Measurements from ENCODE around the gene EBF3.

EBF3 gene

DNA sequence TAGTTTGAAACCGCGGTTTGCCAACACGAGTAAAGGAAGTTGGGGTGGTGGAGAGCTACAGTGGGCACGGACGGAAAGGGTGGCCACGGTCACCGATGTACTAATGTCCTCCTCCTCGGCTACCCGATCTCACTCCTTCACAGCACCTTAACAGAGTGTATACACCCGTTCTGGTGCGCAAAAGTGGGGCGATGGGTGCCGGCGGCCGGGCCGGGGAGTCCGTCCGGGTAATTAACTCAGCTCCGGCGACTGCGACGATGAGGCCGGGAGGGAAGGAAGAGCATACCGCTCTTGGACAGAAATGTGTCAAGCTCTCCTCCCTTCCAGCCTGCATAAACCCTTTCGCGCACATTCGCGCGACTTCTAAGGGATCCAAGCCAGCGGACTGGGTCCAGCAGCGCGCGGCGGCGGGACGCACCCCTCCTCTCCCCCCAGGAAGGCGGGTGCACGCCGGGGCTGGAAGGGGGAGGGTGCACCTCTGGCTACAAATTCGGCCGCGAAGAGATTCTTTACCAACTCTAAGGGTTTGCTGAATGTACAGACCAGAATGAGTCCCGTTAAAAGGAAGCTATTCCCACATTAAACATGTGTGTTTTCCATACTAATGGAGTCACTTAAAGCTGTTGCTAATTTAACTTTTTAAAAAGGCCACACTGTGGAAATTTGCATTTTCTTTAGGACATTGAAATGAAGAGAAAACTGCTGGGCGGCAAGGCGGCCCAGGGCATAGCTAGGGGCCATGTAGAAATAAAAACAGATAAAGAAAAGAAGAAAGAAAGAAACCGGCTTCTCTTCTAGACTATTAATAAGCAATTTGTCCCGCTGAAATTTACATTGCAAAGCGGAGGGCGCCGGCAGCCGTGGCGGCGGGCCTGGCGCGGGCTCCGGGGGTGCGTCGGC, 6.6 kb upstream of the EBF3 start:
- DNase-seq: no peak

DNA sequence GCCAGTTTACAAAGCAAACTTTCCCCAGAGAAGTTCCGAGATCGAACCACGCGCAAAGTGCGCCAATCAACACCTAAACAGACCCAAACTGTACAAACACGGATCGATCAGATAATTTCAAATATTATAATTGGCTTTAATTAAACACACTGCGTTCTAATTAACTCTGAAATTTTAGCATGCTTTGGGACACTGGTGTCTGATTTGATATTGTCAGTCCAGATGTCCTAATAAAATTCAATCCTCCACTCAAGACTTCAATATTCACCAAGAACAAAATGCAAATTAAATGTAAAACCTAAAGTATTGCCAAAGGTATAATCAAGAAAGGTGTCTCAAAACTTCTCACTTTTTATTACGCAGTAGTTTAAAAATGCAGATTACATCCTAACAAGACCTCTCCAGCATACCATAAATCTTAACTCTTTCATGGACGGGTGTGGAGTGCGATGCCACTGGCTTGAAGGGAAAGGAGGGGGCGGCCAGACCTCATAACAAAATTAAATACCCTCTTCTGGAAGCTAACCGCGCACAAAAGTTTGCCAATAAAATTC, 5.9 kb upstream of the EBF3 start:
- DNase-seq: no peak

DNA sequence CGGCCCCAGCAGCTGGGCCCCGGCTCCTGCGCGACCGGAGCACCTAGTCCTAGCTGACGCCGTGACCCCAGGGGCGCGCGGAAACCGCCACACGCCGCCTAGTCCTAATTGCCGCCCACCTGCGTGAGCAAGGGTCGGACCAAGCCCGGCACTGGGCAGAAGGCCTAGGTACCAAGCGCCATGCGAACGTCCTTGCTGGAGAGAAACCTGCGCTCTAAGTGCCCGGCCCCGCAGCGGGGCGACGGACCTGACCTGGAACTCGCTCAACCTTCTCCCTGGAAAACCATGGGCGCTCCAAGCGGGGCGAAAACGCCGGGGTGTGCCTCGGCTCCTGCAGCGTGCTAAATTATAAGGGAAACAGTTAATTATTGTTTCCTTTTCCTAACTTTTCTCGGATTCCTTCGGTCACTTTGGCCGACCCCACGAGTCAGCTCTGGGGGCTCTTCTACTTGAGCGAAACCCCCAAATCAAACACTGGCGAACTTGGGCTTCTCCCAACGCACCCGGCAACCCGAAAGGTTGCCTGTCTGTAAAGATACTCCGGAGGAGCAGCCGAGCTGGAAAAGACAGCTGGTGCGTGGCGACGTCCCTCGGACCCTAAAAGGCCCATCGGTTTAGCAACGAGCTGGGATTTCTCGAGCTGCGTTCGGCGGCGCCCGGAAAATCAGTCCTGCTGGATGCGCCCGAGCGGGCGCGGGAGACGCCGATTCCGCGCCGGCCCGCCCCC, 5.3 kb upstream of the EBF3 start:
- DNase-seq: no peak

DNA sequence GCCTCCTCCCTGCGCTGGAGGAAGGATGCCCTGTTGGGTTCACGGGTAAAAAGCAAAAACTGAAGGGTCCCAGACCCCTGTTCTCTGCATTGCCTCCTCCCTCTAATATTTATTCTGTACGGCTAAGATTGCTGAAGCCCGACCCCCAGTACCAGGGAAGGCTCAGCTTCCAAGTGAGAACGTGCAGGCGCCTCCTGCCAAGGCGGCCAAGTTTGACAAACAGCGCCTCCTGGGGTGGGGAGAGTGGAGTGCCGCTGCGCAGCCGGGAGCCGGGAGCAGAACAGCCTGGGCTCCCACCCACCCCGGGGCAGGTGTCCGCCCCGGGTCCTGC, 4.7 kb upstream of the EBF3 start:
- DNase-seq: no peak

DNA sequence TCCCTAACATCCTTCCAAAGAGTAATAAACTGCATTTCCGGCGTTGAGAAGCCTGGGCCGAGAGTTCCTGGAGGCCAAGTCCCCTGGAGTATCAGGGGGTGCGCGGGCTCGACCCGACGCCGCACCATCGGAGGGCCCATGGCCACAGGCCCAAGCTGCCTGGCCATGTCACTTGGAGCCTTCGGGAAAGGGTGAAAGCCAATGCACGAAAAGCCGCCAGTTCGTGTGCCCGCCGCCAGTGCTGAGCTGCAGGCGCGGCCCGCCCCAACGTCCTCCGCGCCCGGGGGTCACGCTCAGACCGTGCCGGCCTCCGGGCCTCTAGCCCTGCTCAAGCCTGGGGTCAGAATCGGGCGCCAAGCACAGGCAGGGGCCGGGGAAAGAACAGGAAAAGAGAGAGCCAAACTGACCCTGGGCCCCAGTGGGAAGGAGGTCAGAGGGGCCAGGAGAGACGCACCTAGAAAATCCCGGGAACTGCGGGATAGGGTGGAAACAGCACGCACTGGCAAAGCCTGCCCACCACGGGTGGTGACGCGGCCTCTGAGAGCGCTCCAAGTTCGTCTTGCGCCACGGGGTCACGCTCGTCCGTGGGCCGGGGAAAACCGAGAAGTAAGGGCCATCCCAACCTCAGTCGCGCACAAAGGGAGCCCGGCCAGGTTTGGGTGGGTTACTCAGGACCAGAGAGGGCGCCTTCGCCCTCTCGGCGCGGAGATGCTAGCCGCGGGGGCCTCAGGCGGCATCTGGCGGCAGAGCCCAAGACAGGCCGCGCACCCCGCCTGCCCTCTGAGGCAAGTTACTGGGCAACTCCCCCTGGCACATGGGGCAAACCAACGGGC, 4.2 kb upstream of the EBF3 start:
- DNase-seq: no peak

DNA sequence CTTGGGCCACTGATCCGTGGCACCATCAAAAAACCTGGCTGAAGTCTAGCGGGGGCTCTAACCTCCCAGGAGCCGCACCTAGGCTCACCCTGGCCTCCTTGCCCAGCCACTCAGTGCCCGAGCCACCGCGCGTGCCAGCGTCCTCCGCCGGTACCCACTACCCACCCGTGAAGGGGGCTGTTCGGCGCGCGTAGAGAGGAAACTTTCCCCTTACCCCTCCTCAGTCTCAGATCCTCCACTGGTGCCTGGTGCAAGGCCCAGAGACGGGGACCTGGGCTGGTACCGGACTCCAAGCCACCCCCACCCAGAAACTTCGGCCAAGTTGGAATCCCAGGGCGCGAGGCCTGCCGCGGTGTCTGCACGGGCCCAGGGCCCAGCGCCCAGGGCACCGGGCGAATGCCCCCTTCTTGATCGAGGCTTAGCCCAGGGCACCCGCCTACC, 3.5 kb upstream of the EBF3 start:
- DNase-seq: no peak

DNA sequence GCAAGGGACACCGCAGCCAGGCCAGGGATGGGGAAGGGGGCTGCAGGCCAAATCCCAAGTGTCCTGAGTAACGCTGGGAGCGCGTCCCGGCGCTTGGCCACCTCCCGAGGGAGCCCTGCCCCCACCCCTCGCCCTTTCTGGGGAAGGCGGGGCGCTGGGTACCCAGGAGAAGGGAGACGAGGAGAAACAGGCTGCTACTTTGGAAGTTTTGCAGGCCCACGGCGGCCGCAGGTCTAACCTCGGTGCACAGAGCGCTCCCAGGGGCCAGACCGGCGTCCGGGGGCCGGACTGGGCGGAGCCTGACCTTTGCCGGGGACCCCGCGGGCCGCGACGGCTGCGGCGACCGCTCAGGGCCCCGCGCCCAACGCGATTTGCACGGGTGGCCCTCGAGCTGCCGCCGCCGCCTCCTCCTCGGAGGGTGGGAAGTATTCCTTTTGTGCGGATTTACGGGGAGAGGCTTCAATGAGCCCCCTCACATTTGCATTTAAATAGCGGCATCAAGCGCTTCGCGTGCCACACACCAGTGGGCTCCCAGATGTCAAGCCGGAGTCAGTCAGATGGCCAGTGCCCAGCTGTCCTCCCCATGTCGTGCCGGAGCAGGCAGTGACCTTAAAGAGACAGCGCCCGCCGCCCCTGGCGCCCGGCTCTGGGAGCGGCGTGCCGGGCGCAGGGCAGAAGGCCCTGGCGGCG, 3.0 kb upstream of the EBF3 start:
- no peak for DNase-seq

DNA sequence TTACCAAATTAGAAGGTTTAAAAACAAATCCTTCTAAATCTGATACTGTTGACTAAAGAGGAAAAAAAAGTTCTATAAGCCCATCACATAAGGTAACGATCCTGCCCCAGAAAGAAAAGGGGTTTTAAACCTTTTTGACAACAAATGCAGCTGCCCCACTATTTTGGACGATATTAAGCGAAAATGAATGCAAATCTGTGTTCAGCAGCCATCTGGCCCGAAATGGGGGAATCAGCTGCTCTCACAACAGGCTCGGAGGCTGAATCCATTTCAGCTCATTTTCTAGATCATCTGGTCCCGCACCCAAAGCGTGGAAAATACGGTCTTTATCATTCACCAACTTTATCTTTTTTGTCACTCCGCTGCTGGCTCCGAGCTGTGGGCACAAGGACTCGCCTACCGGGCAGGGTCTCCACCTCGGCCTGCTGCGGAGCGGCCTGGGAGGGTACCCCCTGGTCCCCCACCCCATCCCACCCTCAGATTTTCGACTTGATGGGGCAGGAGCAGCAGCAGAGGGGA, 2.4 kb upstream of the EBF3 start:
- DNase-seq: no peak

DNA sequence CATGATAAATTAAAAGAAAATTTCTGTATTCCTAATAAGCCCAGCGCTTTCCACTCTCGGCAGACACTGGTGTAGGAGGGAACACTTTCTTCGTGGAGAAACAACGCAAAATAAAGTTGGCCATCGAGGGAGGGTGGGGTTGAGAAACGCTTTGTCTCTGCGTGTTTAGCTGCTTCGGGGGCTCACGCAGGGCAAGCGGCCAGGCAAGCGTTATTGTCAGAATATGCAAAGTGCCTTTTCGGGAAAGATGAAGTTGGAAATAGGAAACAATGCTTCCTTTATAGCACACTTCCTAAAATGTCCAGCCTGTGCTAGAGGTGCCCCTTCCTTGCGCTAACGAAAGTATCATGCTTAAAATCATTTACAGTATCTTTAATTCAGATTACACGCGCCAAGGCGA, 1.9 kb upstream of the EBF3 start:
- no peak for DNase-seq

DNA sequence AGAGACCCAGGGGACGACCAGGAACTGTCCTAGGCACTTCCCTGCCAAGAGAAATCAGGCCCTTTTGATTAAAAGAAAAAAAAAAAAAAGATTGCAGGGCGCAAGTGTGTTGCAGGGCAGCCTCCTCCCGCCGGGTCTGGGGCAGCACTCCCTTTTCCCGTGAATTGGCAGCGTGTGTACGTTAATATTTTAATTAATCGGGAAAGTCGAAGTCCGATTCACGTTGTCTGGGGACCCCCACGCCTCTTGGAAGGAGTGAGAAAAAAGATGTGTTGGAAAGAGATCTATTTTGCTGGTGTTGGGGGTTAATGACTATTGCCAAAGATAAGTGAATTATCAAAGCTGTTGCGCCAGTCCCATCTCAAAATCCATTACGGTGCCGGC, 1.3 kb upstream of the EBF3 start:
- DNase-seq: no peak

DNA sequence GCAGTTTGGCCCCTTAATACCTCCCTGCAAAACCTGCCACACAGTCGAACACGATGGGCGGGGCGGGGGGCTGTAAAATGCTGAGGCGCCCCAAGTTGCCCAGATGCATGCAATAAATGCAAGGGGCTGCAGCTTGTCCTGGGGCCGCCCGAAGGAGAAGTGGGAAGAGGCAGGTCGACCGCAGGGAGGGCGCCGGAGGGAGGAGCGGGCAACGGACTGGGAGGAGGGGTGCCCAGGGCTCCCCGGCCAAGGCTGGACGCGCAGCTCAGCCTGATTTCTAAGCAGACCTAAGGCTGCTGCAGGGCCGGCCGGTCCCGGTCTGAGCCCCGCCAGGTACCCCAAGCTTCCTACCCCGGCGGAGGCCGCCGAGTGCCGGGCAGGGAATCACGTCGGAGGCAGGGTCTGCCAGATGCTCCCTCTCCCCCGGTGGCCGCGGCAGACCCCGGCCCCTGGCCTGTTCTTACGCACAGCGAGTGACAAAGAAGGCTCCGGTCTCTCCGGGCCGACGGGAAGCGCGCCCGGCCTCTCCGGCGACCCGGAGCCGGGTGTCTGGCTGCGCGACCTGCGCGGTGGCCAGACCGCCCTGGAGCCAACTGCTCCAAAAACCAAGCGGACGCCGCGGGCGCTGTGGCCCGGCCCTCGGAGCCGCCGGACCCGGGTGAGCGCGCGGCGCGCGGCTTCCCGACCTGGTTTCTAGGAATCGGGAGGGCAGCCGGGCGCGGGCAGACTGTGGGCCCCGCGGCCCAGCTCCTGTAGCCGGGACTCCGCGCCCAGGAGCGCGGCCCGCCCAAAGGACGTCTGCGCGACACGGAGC, 744 bp upstream of the EBF3 start:
- DNase-seq: no peak

DNA sequence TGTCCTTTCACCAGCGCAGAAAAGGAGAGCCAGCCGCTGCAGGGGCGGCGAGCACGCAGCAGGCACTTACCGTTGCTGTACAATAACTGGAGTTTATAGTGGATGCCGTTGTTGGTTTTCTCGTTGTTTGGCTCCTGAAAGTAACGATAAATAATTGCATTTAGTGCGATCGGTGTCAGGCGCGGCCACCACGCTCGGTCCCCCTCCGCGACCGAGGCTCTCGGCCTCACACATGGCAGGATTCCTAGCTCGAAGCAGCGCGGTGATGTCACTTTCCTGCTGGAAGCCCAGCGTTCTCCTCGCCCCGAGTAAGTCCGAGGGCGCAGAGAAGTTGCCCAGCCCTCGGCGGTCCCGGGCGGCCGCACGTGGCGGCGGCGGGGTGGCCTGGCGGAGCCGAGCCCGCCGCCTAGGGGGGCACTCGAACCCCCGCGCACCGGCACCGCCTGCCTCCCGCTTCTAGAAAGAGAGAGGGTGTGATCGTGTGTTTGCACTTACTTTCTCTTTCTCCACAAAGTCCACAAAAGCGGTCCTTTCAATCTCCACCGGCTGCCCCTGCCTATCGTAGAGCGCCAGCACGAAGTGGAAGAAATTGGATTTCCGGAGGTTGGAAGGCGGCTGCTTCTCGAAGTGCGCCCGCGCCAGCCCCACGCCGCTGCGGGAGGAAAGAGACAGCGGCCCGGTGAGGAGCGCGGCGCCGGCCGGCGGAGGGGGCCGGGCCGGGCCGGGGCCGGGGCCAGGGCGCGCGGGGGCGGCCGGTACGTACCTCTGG, 1.0 kb downstream of the EBF3 start:
- no peak for DNase-seq

DNA sequence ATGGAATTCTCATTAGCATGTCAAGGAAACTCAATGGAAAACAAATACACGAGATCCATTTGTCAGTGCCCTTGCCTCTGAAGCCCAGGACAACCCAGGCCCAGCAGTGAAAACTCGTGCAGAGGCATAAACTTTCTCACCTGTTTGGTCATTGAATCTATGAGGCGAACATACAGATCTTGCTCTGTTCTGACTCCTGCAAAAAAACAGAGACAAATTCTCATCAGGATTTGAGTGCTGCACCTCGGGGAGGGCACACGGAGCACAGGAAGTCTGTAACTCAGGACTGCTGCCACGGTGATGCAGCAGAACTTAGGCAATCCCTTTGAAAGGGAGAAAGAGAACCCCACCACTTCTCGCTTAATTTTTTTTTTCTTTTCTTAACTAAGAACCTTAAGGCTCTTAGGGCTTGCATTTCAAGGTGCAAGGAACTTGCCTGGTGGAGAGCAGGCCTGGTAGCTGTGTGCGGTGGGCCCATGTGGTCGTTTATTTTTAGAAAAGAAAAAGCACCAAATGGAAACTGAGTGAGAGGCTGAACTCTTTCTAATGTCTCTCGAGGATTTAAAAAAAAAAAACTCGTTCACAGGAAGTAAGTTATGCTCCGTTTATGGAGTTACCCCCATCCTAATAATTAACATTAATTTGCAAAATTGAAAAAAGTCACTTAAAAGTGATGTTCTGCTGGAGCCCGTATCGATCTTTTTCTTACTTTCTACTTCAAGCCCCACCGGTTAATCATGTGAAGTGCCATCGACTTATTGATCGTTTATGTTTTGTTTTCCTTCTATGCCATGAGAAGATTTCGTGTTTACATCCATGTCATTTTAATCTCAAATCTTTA, 1.8 kb downstream of the EBF3 start:
- DNase-seq: no peak

DNA sequence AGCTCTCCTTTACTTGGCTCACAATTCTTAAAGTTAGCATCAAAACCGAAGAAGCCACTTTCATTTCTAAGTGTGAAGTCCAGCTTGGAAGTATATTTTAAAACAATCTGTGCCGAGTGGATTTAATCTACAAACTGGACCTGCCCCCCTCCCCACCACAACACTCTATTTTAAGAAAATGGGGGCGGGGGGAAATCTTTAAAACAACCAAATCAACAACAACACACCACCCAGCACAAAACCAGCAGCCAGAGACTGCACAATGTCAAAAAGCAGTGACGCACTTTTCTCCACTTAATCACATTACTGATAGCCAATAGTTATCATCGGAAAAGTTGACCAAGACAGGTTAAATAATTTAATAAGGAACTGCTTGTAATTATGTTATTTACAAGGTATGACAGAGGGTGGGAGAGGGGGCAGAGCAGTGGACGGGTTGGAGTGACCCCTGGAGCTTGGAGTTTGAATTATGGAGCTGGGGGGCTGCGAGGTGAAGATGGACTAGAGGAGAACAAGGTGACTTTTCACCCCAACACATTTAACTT, 2.8 kb downstream of the EBF3 start:
- DNase-seq: no peak

DNA sequence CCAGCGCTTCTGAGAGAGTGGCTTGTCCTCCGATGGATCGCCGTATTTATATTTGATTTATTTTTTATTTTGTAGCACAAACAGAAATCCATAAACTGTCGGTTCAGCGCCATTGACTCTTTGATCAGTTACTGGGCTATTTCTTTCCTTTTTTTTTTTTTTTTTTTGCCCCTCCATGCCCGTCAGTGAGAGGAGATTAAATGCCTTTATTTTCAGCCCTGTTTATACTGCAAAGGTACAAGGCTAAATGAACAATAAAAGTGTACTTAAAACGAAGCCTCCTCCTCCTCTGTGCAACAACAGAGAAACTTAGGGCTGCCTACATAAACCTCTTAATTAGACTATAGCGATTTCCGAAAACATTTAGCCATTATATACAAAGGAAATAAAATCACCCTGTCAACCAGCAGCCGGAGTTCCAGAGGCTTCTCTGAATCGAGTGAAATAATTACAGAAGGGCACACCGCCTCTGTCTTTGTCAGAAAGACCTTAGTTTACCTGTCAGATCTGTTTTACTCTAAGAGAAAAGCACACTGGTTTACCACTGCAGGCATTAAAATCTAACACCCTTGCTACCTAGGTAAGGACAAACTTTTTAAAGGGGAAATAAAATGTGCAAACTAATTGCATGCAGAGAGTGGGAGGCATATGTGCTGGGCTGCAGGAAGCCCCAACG, 3.5 kb downstream of the EBF3 start:
- DNase-seq: no peak

DNA sequence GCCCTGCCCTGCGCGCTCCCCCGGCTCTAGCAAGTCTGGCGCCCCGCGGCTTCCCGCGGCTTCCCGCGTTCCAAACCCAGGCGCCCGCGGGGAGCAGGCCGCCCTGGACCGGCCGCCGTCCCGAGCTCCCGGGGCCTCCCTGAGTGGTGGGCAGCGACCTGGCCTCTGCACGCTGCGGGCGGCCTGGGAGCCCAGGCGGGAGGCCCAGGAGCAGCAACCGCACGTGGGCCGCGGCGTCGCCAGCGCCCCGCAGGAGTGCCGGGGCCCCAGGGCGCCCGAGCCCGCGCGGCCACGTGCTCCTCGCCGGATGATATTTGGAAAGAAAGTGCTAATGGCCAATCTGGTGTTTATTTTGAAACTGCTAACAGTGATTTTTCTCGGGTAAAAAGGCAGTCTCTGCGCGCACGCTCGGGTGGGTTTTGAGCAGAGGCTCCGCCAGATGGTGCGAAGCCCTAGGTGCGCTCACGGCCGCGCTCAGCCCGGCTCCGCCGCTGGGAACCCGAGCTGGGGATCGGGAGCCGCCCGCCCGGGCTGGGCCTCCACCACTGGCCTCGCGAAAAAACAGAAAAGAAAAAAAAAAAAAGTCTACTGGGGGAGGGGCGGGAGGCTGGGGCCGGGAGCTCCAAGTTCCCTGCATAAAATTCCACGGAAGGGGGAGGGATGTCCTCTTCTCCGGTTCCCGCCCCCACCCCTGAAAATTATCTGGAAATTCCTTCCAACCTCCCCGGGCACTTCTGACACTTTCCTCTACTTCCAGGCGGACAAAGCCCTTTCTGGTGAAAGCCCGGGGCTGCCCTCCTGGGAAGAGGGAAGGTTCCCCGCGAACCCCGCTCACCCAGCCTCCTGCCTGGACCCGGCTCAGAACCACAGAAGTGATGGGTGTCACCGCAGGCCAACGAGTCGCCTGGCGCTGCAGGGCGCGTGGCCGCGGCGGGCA, 4.3 kb downstream of the EBF3 start:
- DNase-seq: no peak
